ENCODE measurements around the gene TMEM183A.

DNA sequence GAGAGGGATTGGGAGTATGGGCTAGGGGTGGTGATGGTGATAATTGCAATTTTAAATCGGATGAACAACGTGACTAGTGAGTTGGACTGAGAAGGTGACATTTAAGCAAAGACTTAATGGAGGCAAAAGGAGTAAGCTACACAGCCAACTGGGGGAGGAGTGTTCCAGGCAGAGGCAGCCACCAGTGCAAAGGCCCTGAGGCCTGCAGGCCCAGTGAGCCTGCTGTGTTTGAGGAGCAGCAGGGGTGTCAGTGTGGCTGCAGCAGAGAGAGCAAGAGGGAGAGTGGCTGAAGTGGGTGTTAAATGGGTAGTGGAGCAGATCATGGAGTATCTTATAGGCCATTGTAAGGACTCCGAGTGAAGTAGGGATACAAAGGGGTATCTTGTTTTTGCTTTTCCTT is 59.8 kb downstream of the TMEM183A start:
- no peak for TF ChIP-seq EZH2 (IDR thresholded peaks at IDR 0.05; ENCODE audit: borderline replicate concordance, low read length)
- TF ChIP-seq, protein P1, sequence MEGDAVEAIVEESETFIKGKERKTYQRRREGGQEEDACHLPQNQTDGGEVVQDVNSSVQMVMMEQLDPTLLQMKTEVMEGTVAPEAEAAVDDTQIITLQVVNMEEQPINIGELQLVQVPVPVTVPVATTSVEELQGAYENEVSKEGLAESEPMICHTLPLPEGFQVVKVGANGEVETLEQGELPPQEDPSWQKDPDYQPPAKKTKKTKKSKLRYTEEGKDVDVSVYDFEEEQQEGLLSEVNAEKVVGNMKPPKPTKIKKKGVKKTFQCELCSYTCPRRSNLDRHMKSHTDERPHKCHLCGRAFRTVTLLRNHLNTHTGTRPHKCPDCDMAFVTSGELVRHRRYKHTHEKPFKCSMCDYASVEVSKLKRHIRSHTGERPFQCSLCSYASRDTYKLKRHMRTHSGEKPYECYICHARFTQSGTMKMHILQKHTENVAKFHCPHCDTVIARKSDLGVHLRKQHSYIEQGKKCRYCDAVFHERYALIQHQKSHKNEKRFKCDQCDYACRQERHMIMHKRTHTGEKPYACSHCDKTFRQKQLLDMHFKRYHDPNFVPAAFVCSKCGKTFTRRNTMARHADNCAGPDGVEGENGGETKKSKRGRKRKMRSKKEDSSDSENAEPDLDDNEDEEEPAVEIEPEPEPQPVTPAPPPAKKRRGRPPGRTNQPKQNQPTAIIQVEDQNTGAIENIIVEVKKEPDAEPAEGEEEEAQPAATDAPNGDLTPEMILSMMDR (IDR thresholded peaks at IDR 0.05; ENCODE audit: low read length): no peak
